Left colon (tissue), 2 donors: ENCODE data around the gene PSMD4. TPM values are rescaled to one million over a fixed set of nuclear protein-coding genes. Genes with fewer than 3 reads are reported as not detected.
A peak's percentile ranks its signal among the peaks of the same experiment; 100 is the strongest.
"Not testable (repeated sequence)": the region's sequence is repeated elsewhere in the genome, so short reads cannot be mapped to it uniquely, and the experiment has no call there.

Experiments
- ATAC-seq: fragments of 200-7000 bp; cut with Tn5 transposase; one replicate; pipeline ENCODE4 v1.9.1; 2020; ENCODE audit warnings: mild to moderate bottlenecking, moderate library complexity
- DNase-seq, 2 donors: peaks; one replicate each; pipeline ENCODE4 v3.0.0-alpha.2; 2020
- intact Hi-C, 2 donors: fragments of 100-400 bp; cut with DNase I in 1 of 2; cut with micrococcal nuclease in 1 of 2; formaldehyde crosslinking; loops; one replicate each; pipeline versions ENCODE4 v1.11.2 to v1.14.0; 2022; cut with DNase I, micrococcal nuclease
- total RNA-seq, 2 donors: library from RNA; stranded (reverse); fragmentation: NEBNext Ultra II Directional; extraction: Animal tissue kit (Norgen Biotek cat#: 25700); gene quantifications; one replicate each; pipeline ENCODE4 v1.2.1, GENCODE V29; 2021
- donor health status: DM: no; HTN: no; CAD: no.
- donor health status: DM: yes; HTN: yes; CAD: no.

Gene PSMD4
- total RNA-seq, 2 donors from 2014 or later = 103 to 105 TPM

- DNase-seq (no peak), ATAC-seq (no peak)
- intact Hi-C loops = no loop called here
Observed at GRCh38 chr1:151266315-151266714, 11.8 kb downstream of the PSMD4 start.

DNA sequence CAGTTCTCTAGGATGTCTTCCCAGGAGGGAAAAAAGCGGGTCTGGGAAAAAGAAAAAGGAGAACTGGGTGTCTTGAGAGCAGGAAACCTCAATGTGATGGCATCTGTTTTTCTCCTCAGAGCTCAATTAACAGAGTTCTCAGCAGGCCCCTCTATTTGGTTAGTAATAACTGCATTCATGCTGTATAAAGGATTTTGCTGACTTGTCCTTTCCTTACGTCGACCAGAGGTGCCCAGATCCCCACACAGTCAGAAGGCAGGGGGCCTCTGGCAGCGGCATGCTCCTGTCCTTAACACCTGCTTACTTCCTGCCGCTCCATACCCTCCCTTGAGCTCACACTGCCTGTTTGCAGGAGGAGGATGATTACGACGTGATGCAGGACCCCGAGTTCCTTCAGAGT lies 12.3 kb downstream of the PSMD4 start:
- DNase-seq (no peak), ATAC-seq (no peak)
- intact Hi-C loops = no loop called here

DNA sequence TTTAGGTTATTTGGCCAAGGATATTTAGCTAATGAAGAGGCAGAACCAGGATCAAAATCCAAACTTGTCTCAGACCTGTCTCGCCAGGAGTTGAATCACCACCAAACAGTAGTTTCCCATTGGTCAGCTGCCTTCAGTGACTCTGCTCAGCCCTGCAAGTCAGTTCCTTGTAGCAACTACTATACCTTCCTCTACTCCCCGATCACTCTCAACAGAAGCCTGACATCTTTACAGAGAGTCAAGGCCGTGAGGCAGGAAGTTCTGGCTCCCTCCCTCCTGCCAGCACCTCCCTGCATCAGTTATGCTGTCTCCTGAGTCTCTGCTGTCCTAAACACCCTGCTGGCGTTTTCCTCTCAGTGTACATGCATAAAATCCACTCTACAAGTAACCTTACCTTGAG lies 13.2 kb downstream of the PSMD4 start:
- intact Hi-C loops = no loop called here
- ATAC-seq (no peak), DNase-seq (no peak)

DNA sequence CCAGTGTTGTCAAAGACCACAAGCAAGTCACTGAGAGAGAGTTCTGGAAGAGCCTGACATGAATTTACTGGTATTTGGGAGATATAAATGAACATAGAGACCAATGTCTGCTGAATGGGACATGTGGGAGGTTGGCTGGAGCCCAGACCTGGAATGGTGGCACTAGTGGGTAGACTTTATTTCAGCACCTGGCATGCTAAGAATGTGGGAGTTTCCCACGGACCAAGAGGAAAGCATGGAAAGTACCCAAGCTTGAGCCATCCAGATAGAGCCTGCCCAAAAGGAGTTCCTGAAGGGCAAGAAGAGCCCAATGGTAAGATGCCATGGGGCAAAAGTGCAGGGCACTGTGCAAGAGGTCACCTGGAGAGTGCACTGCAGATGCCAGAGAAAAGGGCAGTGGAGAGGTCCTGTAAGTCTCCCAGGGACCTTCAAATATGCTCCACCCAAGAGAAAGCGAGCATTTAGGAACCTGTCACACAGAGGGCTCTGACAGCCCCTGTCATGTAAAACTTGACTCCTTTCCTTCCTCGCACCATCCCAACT lies 19.5 kb downstream of the PSMD4 start:
- no peak for ATAC-seq
- no peak for DNase-seq
- intact Hi-C loops = no loop called here

- ATAC-seq, DNase-seq, intact Hi-C loops: not testable (repeated sequence)
Observed at GRCh38 chr1:151275341-151275740, 20.8 kb downstream of the PSMD4 start.

- intact Hi-C loops = no loop called here
- no peak for ATAC-seq
- DNase-seq = no peak
Observed at GRCh38 chr1:151277249-151277648, 22.7 kb downstream of the PSMD4 start.

DNA sequence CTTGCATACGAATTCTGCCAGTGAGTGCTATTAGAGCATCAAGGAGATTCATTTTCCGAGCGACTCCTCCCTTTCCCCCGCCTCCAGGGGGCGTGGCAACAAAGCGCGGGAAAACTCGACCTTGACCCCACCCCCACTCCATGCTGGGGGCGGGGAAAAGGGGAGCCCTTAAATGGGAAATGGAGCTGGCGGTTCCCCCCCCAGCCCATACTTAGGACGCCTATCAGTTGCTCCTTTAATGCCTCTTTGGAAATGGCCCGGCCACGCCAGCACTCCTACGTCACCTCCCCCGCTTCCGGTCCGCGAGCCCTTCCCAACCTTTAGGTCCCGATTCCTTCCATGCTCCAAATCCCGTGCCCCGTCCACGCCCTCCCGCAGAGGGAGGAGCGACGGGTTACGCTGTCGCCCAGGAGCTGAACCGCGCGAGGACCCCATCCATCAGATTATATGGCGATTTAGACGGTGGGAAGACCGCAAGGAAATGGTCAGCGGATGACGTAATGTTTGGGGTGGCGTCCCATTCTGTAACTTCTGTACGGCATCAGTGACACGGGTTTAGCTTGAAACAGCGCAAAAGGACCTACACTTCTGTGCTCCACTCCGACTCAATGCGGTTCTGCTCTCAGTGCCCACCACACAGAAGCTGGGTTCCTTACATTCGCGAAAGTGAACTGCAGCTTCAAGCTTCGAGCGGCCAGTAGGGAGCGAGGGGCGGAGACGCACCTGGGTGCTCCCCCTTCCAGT lies 26.9 kb downstream of the PSMD4 start:
- intact Hi-C loops = no loop called here
- DNase-seq = peak; percentile 96 to 97
- ATAC-seq = peak; percentile 74

DNA sequence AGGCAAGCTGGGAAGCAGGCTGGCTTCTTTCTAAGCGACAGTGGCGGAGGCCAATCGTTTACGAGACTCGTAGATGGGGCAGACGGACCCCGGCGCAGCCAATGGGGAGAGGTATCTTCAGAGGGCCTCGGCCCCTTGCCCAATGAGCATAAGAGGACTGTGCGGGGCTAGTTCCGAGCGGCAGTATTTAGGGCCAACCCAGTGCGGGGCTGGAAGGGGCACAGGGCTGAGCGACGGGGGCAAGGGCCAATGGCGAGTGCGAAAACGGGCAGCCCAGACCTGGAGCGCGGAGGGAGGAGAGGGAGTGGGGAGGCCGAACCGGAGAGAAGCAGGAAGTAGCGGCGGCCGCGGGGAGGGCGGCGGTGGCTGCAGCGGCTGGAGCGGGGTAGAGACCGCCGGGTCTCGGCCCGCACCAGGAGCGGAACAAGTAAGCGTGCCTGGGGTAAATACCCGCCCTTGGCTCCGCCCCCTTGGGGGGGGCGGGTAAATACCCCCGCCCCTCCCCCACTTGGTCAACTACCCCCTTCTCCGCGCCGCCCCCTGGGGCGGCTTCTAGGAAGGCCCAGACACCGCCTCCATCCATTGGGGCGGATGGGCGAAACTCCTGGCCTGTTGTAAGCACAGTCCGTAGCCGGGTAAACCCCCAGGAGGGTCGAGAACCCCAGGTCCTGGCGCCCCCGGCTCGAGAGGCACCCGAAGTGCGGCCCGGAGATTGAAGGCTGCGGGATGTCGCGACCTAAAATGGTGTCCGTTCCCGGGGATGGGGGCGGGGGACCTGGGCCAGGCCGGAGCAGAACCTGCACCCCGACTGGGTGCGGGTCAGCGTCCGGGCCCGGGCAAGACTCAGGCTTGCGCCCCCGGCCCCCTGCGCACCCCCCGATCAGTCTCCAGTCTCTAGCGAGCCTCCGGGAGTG lies 27.7 kb downstream of the PSMD4 start, which contains the start of gene ZNF687:
ZNF687 (plus strand) TSS at position 331 of the 914 bp plus-strand sequence. CDS start 3,993 bp downstream, outside the sequence.
- DNase-seq (peak; percentile 99 to 100), ATAC-seq (peak; percentile 81)
- intact Hi-C loops = no loop called here

DNA sequence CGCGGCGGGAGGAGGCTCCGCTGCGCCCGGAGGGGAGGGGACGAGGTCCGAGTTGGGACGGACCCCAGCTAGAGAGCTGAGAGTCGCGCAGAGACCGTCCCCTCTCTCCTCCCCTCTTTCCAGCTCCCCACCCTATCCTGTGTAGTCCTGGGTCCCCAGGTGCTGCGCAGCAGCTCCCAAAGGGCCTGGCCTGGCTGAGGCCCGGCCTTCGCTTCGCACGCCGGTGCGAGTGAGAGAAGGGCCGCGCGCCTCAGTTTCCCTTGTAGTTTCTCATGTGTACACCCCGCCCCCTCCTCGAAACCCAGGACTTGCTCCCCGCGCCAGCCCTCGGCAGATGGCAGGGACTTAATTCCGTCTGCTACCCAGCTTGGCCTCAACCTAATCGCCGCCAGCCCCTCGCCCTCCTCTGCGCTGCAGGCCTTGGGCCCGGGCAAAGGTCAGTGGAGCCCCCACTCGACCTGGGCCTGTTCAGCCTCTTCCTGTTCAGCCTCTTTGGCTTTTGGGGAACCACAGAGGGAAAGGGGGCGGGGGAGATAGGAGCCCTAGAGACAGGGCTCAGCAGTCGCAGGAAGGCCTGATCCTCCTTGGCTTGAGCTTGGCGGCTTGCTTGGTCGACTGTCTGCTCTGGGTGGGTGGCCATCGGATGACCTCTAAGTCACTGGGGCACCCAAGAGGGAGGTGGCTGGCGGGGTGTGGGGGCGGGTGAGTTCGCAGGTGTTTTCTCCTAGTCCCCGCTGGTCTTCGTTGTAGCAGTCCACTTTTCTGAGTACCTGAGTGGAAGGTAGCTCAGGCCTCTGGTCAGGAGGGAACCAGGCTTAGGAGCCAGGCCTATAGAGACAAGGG lies 28.6 kb downstream of the PSMD4 start:
- ATAC-seq (peak; percentile 10), DNase-seq (peak in 1 of 2 donors; percentile 52)
- intact Hi-C loops = no loop called here

- intact Hi-C loops = no loop called here
- ATAC-seq (no peak), DNase-seq (no peak)
Observed at GRCh38 chr1:151284013-151284577, 29.6 kb downstream of the PSMD4 start.

DNA sequence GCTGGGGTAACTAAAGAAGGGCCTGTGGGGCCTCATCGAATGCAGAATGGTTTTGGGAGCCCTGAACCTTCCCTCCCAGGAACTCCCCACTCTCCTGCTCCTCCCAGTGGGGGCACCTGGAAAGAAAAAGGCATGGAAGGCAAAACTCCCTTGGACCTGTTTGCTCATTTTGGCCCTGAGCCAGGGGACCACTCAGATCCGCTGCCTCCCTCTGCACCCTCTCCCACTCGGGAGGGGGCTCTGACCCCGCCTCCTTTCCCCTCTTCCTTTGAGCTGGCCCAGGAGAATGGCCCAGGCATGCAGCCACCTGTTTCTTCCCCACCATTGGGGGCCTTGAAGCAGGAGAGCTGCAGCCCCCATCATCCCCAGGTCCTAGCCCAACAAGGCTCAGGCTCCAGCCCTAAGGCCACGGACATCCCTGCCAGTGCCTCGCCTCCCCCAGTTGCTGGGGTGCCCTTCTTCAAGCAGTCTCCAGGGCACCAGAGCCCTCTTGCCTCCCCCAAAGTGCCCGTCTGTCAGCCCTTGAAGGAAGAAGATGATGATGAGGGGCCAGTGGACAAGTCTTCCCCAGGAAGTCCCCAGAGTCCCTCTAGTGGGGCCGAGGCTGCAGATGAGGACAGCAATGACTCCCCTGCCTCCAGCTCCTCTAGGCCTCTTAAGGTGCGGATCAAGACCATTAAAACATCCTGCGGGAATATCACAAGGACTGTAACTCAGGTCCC lies 32.2 kb downstream of the PSMD4 start:
- DNase-seq = no peak
- intact Hi-C loops = no loop called here
- ATAC-seq = no peak

GRCh38 chr1:151287341-151287699 lies 32.8 kb downstream of the PSMD4 start:
- no peak for DNase-seq
- intact Hi-C loops = no loop called here
- no peak for ATAC-seq

DNA sequence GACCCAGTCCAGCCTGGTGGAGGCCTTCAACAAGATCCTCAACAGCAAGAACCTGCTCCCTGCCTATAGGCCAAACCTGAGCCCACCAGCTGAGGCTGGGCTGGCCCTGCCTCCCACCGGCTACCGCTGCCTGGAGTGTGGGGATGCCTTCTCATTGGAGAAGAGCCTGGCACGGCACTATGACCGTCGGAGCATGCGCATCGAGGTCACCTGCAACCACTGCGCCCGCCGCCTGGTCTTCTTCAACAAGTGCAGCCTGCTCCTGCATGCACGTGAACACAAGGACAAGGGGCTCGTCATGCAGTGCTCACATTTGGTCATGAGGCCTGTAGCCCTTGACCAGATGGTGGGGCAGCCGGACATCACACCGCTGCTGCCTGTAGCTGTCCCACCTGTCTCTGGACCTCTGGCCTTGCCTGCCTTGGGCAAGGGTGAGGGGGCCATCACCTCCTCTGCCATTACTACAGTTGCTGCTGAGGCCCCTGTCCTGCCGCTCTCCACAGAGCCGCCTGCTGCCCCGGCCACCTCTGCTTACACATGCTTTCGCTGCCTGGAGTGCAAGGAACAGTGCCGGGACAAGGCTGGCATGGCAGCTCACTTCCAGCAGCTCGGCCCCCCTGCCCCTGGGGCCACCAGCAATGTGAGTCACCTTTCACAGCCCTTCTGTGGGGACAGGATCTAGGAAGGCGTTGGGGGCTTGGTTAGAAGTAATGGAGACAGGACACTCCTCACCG lies 33.4 kb downstream of the PSMD4 start:
- DNase-seq = no peak
- intact Hi-C loops = no loop called here

DNA sequence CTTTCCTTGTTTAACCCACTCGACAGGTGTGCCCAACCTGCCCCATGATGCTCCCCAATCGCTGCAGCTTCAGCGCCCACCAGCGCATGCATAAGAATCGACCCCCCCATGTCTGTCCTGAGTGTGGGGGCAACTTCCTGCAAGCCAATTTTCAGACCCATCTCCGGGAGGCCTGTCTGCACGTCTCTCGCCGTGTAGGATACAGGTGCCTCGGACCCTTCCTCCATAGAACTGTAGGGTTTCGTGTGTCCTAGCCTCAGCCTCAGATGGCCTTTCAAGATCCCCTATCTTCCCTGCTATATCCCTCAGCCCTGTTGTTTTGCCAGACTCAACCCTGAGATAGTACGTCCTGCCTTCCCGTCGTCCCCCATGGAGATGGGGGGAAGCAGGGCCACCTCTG lies 34.0 kb downstream of the PSMD4 start:
- ATAC-seq (no peak), DNase-seq (no peak)
- intact Hi-C loops = no loop called here

More for the DNA sequence above, 33.4 kb downstream of the PSMD4 start:
- no peak for ATAC-seq

DNA sequence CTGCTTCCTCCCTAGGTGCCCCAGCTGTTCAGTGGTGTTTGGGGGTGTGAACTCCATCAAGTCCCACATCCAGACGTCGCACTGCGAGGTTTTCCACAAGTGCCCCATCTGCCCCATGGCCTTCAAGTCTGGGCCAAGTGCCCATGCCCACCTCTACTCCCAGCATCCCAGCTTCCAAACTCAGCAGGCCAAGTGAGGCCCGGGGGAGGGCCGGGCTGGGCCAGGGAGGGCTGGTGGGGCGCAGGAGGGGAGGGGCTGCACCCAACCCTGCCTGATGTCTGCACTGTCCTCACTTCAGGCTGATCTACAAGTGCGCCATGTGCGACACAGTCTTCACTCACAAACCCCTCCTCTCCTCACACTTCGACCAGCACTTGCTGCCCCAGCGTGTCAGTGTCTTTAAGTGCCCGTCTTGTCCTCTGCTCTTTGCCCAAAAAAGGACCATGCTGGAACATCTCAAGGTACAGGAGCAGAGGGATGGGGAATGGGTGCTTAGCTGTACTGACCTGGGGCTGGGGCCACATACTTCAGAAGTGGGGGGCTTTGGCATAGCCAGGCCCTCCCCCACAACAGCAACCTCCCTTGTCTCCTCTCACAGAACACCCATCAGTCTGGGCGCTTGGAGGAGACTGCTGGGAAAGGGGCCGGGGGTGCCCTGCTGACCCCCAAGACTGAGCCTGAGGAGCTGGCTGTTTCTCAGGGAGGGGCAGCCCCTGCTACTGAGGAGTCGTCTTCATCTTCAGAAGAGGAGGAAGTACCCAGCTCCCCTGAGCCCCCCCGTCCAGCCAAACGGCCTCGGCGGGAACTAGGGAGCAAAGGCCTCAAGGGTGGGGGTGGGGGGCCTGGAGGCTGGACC lies 34.8 kb downstream of the PSMD4 start:
- peak; percentile 3 for ATAC-seq
- no peak for DNase-seq
- intact Hi-C loops = no loop called here

DNA sequence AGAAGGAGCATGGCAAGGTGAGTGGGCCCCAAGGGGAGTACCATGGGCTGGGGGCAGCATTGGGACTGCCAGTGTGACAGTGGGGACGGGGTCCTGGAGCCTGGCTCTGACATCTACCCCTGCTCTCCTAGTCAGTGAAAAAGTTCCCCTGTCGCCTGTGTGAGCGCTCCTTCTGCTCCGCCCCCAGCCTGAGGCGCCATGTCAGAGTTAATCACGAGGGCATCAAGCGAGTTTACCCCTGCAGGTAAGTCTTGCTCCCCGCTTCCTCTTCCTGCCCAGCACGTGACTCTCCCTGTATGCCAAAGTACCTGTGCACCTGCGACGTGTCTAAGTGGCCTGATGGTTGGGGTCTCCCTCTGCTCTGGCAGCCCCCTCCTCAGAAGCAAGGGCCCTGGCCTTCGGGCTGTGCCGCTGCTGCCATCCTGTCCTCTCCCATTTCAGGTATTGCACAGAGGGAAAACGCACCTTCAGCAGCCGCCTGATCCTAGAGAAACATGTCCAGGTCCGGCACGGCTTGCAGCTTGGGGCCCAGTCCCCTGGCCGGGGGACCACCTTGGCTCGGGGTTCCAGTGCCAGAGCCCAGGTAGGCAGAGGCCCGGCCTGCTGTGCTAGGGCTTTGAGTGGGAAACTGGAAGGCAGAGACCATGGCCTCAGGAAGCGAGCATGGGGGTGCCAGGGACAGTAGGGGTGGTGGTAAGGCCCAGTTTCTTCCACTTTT lies 35.6 kb downstream of the PSMD4 start:
- no peak for DNase-seq
- intact Hi-C loops = no loop called here
- no peak for ATAC-seq
